Measurements from ENCODE around the gene FAM13A. TPM values are rescaled to one million over a fixed set of nuclear protein-coding genes. Genes with fewer than 3 reads are reported as not detected.

Gene FAM13A
- total and polyA plus RNA-seq, 10 of the 15 experiments (the other 5 are each of a cell fraction or from before 2014, with no cell fraction given) = 0.05 to 1.8 (median 0.27) TPM; not detected in 1

- Histone ChIP-seq H3K27ac (ENCODE audit: control insufficient read depth, insufficient read depth) (no peak overlapping the region), H3K9me3 (replicated peaks; ENCODE audit: control insufficient read depth, insufficient read depth, low read length) (peaks cover 1% of the 10 kb centered on the region; the same call in 2 of the 3 replicates), H3K79me2 (ENCODE audit: control insufficient read depth, insufficient read depth, low read length) (no peaks in the 10 kb centered on the region), H3K4me3 (no peak overlapping the region), H4K20me1 (ENCODE audit: control insufficient read depth, insufficient read depth) (no peaks in the 10 kb centered on the region), H3K36me3 (ENCODE audit: control insufficient read depth in 2 of 2, insufficient read depth in 2 of 2, low read length in 1 of 2) (no peaks in the 10 kb centered on the region), H2AFZ (ENCODE audit: control insufficient read depth, low read depth, low read length) (no peak overlapping the region), H3K9ac (ENCODE audit: control insufficient read depth, insufficient read depth, low read length) (no peak overlapping the region), H3K4me2 (ENCODE audit: control insufficient read depth, insufficient read depth) (no peak overlapping the region), H3K4me1 (ENCODE audit: control insufficient read depth, insufficient read depth, low read length) (no peaks in the 10 kb centered on the region; the same call in 1 of the 2 replicates), H3K27me3 (replicated peaks in 1 of 2; ENCODE audit: control insufficient read depth in 2 of 2, insufficient read depth in 2 of 2, low read length in 1 of 2) (no peaks in the 10 kb centered on the region)
- ChIA-PET RAD21 (ENCODE audit: unreplicated experiment) (no interaction called here), SMC1A (ENCODE audit: uncharacterized antibody, unreplicated experiment) (interaction anchor here (1.1 to 1.8 kb wide), 6 partner anchors 9 to 78 kb away, joined by 3 to 11 read pairs (median 3); no protein-coding TSS in a partner anchor), CTCF (interaction anchor here (1.0 to 2.7 kb wide), 3 partner anchors 8 to 47 kb away, joined by 3 to 12 read pairs (median 4); partner anchors contain the start of gene FAM13A), POLR2A (interaction anchor here (0.6 to 1.3 kb wide), 2 partner anchors 18 to 46 kb away, joined by 4 to 5 read pairs; no protein-coding TSS in a partner anchor)
- intact Hi-C loops (cut with micrococcal nuclease; ENCODE audit: unreplicated experiment) = no loop called here
- FAIRE-seq = no peak
- DNase-seq (ENCODE audit: low read depth, low spot score) = no peak
- 68% methylated on average over 3 of the region's 3 CpGs for WGBS (ENCODE audit: insufficient coverage, insufficient replicate concordance, low lambda C conversion rate, missing lambda C conversion rate)
- no TSS peak for BruUV-seq (replicated peaks)
- in situ Hi-C loops (cut with MboI) = no loop called here
- no peak for ATAC-seq
- no peak for TF ChIP-seq CREB1 (IDR thresholded peaks at IDR 0.05; ENCODE audit: low read depth)
- TF ChIP-seq E2F8 (IDR thresholded peaks at IDR 0.05; ENCODE audit: low read depth, partially characterized antibody) = no peak
- TF ChIP-seq, protein P1, sequence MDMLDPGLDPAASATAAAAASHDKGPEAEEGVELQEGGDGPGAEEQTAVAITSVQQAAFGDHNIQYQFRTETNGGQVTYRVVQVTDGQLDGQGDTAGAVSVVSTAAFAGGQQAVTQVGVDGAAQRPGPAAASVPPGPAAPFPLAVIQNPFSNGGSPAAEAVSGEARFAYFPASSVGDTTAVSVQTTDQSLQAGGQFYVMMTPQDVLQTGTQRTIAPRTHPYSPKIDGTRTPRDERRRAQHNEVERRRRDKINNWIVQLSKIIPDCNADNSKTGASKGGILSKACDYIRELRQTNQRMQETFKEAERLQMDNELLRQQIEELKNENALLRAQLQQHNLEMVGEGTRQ (IDR thresholded peaks at IDR 0.05; ENCODE audit: borderline replicate concordance, low read depth, low read length) = no peak
- no peak for TF ChIP-seq ESRRA (IDR thresholded peaks at IDR 0.05; ENCODE audit: low read length)
- no peak for TF ChIP-seq ATF2 (IDR thresholded peaks at IDR 0.05; ENCODE audit: low read length)
- no peak for TF ChIP-seq IRF4 (IDR thresholded peaks at IDR 0.05; ENCODE audit: low read depth, low read length)
- TF ChIP-seq IRF5 (IDR thresholded peaks at IDR 0.05; ENCODE audit: borderline replicate concordance) = no peak
- TF ChIP-seq, protein P2, sequence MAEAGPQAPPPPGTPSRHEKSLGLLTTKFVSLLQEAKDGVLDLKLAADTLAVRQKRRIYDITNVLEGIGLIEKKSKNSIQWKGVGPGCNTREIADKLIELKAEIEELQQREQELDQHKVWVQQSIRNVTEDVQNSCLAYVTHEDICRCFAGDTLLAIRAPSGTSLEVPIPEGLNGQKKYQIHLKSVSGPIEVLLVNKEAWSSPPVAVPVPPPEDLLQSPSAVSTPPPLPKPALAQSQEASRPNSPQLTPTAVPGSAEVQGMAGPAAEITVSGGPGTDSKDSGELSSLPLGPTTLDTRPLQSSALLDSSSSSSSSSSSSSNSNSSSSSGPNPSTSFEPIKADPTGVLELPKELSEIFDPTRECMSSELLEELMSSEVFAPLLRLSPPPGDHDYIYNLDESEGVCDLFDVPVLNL (IDR thresholded peaks at IDR 0.05; ENCODE audit: low read depth, low read length) = no peak
- TF ChIP-seq POLR2AphosphoS2 (IDR thresholded peaks at IDR 0.05; ENCODE audit: low read depth, low read length) = no peak
- TF ChIP-seq BACH1 (IDR thresholded peaks at IDR 0.05; ENCODE audit: borderline replicate concordance) = no peak
- TF ChIP-seq RBBP5 (conservative IDR thresholded peaks at IDR 0.05) = no peak
- TF ChIP-seq ELK1 (IDR thresholded peaks at IDR 0.05; ENCODE audit: low read depth, low read length) = no peak
- TF ChIP-seq NFYB (IDR thresholded peaks at IDR 0.05; ENCODE audit: insufficient read depth, low read depth, low read length) = no peak
- no peak for TF ChIP-seq BCL11A (IDR thresholded peaks at IDR 0.05; ENCODE audit: low read depth, low read length)
- TF ChIP-seq MEF2A (IDR thresholded peaks at IDR 0.05; ENCODE audit: insufficient read depth, low read depth, low read length) = no peak
- TF ChIP-seq CBFB (IDR thresholded peaks at IDR 0.05; ENCODE audit: low read depth) = no peak
- TF ChIP-seq IKZF2 (IDR thresholded peaks at IDR 0.05) = no peak
Measured at GRCh38 chr4:89064848-89065247, 7.9 kb upstream of the FAM13A start.

Data from GM12878 (cell line).